Amygdala (tissue), 56 donors: ENCODE data around the gene SMIM32.

ENCODE experiments used
- DNase-seq, 56 donors: peaks; one replicate each; lab custom pipeline; 2025; lab: John Stamatoyannopoulos, UW

Gene SMIM32

DNA sequence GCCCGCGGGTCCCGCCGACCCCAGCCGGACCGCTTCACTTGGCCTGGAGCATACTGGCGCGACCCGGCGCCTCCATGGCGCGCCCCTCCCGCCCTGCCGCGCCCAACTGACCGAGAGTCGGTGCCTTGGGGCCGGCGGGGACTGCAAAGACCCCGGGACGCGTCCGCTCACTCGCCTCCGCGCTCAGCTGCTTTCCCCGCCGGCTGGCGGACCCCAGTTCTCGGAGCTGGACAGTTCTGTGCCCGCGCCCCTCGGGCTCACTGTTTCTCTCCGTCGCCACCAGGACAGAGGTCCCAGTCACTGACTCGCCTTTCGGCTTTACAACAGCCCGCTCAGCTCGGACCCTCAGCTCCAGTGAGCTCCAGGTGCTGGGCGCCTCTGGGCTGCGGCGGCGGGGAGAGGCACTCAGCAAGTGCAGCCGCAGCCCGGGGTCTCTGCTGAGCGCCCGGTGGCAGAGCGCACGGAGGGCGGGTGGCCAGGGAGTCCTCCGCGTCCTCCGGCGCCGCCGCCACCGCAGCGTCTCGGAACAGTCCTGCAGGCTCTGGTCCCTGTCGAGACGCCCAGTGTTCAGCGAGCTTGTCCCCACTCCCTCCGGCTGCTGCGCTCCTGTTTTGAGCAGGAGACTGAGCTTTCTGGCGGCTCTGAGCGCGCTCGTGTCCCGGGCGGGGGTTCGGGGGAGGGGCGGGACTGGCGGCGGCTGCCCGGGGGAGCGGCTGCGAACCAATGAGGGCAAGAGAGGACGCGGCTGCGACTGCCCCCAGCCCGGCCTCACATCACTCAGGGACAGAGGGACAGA is at the start of gene SMIM32:
SMIM32 (minus strand) TSS at position 637 of the 796 bp plus-strand sequence. CDS start 638 bp downstream, outside the sequence.
- peak in 1 of 56 donors; percentile 19 for DNase-seq

DNA sequence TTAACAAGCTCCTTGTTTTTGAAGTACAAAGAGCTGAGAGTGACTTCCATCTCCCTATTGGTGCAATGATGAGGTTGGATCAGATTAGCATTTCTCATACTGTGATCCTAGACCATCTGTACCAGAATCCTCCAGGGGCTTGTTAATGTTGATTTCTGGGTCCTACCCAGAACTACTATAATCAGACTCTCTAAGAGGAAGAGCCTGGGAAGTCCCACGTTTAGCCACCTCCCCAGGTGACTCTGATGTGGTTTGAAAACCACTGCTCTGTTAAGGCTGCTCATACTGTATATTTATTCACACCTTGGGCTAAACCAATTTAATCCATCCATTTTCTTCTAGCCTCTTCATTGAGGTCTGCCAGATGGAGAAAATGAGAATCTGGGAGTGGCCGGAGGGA is 49.6 kb upstream of the SMIM32 start:
- DNase-seq, result no peak

DNA sequence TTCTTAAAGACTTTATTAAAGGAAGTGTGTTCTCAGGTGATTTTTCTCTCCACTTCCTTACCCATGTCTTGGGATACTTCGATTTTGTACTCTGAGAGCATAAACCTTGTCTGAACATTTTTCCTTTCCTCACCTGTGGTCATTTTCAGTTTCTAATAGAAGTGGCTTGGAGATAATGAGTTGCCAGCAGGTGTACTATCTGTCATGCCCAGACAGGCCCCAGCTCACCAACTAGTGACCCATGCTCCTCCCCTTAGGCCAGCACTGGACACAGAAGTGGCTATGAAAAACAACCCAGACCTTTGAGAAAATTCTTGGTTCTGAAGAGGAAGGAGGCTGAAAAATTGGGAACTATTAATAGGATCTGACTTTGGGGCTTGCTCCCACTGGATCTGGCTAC is 49.2 kb upstream of the SMIM32 start:
- DNase-seq, result no peak

DNA sequence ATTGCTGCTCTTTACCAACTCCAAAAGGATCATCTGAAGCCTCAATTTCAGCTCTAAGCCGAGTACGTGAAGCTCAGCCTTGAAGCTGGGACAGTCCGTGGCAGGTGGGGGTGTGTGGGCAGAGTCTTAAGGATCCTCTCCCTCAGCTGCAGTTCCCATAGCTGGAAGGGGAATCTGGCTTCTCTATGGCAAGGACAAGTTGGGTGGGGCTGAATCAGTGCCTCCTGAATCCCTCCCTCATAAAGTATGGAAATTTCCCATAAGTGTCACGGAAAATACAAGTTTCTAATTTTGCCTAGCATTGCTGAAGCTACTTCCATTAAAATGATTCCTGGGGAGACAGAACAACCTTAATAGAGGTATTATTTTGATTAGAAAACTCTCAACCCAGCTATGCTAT is 47.9 kb upstream of the SMIM32 start:
- no peak for DNase-seq

DNA sequence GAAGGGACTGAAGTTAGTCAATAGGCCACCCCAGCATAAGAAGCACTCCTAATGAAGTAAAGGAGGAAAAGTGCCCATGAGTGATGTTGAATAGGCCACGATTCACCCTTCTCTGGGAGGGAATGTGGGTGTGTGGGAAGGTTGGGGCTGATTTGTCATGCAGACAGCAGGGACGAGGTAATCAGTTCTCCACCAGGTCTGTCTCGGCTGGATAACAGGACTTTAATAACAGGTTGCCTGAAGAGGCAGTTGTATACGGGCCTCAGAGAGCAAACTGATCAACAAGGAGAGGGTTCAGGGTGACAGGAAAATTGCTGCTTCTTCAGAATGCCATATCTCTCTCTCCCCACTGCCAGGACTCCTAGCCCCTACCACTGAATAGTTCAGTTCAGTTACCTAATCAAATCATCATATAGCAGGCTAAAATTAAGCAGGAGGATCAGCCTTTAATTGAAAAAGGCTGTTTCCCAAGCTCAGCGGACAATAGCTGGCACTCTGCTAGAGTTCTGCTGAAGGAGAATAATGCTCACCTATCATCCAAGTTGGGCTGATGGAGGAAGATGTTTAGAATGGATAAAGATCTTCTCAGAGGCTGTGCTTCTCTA is 43.6 kb upstream of the SMIM32 start:
- no peak for DNase-seq

DNA sequence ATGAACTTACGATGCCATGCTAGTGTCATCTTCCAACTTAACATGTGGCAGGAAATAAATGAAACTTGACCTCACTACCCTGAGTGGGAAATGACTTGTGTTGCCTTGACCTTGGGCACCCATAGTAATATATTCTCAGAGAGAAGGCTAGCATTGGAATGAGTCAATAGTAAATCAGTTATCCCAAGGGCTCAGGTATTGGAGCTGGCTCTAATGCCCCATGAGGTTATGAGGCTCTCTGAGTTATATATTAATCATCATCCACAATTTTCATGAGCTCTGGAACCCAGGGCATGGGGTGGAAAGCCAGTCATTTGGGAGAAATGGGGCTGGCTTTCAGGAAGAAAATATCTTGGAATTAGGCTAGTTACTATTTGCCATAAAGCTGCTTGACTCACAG is 42.4 kb upstream of the SMIM32 start:
- no peak for DNase-seq

DNA sequence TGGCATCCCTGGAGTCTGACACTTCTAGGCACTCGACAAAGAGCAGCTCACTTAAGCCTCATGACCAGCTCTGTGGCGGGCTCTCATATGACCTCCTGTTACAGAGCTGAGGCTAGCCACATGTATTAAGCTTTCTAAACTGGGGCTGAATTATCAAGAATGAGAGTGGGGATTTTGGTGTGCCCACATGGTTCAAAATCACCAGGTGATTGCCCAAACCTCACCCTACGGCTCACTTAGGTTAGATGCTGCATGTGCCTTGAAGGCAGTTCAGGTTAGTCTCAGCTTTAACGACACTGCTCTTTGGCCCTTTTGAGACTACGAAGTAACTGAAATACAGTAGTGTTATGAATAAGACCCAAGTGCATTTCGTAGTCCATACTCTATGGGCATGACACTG is 39.4 kb upstream of the SMIM32 start:
- no peak for DNase-seq

DNA sequence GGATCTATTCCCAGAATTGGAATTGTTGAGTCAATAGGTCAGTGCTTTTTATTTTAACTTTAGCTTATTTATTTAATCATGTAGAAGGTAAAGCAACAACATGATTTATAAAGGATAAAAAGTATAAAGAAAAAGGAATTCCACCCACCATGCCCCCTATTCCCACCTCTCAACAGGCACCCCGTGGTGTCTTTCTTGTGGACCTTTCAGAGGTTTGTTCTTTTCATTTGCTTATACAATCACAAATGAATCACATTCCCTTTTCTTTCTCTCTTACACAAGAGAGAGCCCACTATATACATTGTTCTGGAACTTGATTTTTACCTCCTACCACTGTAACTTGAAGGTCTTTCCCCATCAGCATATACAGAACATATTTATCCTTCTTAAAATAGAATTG is 37.2 kb upstream of the SMIM32 start:
- DNase-seq, result no peak

DNA sequence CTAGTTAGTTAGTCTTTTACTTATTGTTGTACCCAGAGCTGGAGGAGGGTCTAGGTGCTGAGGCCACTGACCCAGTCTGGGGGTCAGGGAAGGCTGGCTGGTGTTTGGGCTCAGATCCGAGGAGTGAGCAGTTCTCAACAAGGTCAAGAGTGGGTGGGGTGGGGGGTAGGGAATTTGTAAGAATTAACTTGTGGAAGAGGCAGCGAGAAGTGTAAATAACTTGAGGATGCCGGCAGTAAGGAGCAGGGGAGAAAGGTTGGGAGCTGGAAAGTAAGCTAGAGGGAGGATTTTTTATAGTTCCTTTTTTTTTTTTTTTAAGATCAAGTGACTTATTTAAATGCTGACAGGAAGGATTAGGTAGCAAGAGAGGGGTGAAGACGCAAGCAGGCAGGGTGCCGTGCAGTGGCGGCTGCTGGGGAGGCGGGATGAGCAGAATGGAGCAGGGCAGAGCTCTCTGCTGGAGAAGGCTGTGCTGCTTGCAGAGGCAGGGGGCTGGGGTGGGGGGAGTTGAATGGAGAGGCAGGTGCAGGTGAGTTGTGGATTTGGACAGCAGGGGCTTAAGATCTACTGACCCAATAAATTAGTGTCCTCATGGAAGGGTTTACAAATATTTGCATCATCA is 35.3 kb upstream of the SMIM32 start:
- DNase-seq, result no peak

DNA sequence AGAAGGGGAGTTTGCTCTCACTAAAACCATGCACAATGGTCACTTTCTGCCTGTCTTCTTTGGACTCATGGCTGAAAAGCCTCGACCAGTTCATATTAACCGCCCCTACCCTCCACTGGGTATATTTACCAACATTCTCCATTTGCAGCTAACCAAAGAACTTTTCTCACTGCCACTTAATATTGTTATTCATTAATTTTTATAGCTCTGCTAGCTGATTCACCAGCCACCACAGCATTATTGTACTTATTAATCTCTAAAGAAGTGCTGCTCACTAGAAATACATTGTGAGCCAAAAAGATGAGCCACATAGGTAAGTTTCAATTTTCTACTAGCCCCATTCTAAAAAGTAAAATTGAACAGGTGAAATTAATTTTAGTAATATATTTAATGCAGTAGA is 33.4 kb upstream of the SMIM32 start:
- no peak for DNase-seq

DNA sequence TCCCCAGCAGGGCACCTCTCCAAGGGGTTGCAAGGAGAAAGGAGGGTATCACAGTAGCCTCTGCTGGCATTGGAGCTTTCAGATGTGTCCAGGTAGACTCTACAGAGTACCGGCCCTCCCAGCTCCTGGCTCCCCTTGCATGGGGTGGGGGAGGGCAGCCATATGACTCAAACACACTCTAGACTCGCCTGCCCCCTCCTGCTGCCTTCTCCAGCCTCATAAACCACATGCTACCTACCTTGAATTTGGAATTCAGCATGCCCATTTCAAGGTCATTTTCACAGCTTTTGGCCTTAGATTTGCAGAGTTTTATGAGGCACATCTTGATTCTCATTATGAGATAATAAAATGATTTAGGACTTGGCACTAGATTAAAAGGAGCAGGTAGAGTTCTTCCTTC is 32.8 kb upstream of the SMIM32 start:
- no peak for DNase-seq

DNA sequence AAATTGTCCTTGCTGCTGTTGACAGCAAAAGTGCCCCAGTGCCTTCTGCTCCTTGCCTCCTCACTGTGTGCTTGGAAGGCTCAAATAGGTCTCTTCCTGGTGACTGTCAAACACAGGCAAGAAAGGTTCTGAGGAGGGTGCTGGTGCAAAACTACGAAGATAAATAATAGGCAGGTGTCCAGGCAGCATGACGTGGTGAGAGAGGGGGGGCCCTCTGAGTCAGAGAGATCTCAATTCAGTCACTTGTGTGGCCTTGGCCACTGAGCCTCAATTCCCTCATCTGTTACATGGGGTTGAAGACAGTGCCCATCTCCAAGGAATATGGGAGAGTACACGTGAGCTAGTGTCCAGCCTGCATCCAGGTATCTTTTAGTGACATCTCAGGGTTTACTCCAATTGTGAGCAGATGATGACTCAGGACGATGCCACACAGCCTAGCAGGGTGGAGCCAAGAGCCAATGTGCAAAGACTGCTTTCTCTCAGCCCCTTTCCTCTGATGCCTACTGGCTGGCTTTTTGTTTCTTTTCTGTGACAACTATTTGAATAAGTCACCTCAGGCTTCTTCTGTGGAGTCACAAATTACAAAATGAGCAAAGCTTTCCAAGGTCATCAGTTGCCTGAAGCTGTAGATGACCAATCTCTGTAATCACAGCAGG is 29.7 kb upstream of the SMIM32 start:
- no peak for DNase-seq

DNA sequence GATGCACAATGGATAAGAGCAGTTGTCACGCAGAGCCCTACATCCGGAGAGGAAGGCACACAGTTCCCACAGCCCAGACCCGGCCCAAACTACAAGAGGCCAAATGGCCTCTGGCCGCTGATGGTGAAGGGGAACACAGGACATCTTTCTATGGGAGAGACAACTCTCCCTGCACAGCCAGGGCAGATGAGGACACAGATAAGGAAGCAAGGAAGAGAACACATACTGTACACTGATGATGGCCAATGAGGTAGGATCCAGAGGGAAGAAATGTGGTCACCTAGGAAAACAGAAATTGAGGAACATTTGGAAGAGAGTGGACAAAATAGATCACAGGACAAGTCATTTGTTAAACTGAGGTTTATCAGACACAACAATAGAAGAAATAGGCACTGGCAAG is 28.4 kb upstream of the SMIM32 start:
- no peak for DNase-seq

DNA sequence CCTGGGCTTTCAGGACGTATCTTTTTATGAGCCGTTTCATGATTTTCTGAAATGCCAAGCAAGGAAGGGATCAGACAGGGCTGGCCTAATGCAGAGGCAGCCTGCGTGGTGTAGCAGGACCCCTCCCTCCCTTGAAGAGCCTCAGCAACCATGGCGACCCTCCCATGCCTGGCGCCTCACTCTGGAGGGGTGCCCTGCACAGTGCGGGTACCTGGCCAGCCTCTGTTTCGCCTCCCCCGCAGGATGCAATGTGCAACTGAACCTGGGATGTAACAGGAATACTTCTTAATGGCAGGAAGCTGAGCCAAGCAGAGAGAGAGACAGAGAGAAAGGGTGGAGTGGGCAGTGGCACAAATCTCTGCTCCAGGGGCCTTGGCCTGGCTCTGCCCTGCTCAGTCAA is 23.3 kb upstream of the SMIM32 start:
- DNase-seq, result no peak

DNA sequence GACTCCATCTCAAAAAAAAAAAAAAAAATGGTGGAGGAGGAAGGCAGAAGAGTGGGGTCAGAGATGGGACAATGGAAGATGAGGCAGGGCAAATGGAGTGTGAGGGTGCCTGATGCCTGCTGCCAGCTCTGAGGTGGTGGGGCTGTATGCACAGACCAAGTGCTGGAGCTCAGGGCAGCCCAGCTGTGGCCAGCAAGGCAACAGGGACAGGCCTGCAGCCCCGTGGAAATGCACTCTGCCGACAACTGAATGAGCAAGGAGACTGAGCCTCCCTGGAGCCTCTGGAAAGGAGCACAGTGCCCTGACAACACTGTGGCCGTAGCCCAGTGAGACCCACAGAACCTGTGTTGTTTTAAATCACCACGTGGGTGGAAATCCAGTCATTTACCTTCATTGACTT is 22.9 kb upstream of the SMIM32 start:
- no peak for DNase-seq

DNA sequence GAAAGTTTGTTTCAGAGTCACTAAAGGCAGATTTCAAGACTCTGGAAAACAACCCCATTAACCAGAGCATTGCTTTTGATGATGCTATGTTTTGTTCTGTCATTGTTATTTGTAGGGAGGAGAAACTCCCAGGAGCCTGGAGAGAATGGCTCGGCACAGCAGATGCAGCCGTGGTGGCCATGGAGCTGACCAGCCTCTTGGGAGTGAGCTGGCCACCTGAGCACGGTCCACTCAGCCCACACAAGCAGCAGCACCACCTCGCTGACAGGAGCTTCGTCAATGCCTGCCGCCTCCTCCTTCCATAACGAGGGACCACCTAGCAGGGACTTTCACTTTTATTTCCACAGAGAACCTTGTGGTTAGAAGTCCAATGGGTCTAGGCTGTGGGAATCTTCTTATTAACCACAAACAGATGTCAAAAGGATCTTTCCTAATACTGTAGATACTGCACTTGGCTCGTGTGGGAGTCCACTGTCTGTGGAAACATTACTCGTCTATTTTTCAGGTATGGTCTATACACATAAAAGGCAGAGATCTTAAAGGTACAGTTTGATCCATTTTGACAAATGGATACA is 21.0 kb upstream of the SMIM32 start:
- no peak for DNase-seq

DNA sequence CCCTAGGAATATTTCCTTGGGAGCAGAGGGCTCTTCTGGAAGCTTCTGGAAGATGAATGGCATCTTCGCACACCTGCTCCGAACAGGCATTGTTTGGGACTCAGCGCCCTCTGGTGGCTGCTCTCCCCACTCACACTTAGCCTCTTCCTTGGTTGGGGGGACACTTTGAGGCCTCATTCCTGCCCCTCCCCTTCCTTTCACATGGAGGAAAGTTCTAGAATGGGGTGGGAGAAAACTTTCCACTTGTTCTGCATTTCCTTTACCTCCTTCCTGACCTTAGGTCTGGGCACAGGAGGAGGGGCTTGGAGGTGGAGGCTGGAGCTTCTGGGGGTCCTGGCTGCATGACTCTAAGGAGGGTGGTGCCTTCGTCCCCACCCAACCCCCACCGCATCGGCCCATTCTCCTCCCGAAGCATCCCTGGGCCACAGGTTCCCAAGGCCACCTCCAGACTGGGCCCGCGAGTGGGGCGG is 19.3 kb upstream of the SMIM32 start:
- DNase-seq, result peak in 32 of 56 donors; percentile 3 to 90 (median 24)

DNA sequence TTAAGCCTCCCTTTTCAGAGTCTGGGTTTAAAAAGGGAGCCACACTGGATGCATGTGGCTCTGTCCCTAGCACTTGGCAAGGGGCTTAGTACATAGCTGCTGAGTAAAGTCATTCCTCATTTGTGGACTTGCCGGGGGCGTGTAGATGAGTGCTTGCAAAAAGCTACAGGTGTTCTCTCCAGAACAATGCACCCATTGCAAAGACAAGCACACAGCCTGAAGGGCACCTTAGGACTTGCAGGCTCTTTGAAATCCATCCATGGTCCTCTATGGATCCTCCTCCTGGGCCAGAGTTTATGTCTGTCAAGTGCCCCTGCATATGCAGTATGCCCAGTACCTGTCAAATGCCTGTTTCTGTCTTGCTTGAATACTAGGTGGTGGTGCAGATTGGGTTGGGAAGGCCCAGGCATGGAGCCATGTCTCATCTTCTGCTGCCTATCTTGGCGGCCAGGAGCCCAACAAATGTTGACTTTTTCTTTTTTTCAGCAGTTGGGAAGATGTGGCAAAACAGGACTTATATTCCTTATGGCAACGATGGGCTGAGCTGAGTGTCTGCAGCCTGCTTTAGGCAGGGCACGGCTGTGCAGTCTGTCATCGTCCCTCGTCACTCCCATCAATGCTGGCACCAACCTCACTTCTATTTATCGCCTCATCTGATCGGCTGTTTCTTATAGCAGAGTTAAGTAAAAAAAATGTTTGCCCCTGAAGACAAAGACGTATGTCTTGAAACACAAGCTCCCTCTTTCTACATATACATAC is 18.5 kb upstream of the SMIM32 start:
- no peak for DNase-seq

DNA sequence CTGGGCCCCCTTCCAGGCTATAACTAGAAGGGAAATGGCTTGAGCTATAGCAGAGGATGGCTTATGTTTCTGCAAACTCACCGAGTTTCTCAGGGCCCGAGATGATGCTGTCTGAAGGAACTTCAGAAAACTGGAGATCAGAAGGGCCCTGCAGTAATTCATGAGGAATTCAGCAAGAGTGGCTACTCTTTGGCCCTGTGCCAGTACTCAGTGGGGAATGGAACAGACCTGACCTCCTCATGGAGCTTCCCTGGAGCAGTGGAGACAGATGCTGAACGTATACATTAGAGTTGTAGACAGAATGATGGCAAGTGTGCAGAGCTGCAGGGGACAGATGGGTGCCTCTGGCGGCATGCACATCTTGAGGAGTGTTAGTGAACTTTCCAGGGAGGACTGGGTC is 17.3 kb upstream of the SMIM32 start:
- DNase-seq, result peak in 1 of 56 donors; percentile 64

DNA sequence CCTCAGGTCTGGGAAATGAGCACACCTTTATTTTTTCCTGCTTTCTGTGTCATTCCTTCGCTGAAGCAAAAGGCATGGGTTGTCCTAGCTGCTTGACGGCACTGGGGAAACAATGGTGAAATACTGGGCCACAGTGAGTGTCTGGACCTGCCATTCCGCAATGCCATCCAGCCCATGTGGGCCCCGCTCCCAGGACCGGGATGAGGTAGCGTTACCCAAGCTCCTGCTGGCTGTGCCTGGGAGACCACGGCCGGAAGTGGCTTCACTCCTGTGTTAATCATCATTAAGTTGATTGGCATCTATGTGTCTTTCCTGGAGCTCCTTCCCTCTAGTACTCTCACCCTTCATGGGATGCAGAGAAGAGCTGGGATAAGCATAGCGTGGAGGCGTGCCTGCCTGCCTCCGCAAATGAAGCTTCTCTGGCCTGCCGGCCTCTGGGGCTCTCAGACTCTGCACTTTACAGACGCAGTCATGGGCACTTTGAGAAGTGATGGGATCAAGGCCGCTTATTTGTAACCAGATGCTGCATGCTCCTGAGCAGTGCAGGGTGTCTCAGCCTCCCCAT is 16.5 kb upstream of the SMIM32 start:
- no peak for DNase-seq
